DOHH2 (cell line): ENCODE results near the gene CSAD.

Experiments
- EZH2phosphoT487 ChIP-seq: fragments of 200-600 bp; sonication (generic); IDR thresholded peaks from 2 replicates; pipeline ENCODE4 v1.6.1; 2017; ENCODE audit warnings: borderline replicate concordance, mild to moderate bottlenecking, antibody characterized with exemption, low read length, moderate library complexity, mixed read lengths
- TF ChIP-seq, protein P1 (sequence below): fragments of 200-600 bp; sonication (generic); IDR thresholded peaks from one replicate; pipeline ENCODE4 v1.5.1; 2014; ENCODE audit warnings: antibody characterized with exemption, mild to moderate bottlenecking, low read depth, low read length; ENCODE audit not compliant: poor library complexity, severe bottlenecking

DNA sequence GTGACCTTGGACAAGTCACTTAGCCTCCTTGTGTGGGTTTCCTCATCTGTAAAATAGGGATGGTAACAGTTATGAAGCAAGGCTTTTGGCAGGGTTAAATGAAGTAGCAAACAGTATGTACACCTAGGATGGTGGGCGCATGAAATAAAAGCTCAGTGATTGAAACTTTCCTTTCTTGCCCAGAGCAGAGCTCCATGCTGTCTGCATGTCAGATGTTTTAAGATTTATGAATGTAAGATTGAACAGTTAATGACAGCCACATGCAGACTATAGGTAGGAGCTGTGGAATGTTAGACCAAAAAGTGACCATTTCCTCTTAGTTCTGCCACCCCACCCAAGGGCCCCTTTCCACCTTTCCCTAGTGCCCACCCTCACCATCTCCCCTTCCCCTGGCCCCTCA, 14.2 kb upstream of the CSAD start:
- TF ChIP-seq, protein P1, sequence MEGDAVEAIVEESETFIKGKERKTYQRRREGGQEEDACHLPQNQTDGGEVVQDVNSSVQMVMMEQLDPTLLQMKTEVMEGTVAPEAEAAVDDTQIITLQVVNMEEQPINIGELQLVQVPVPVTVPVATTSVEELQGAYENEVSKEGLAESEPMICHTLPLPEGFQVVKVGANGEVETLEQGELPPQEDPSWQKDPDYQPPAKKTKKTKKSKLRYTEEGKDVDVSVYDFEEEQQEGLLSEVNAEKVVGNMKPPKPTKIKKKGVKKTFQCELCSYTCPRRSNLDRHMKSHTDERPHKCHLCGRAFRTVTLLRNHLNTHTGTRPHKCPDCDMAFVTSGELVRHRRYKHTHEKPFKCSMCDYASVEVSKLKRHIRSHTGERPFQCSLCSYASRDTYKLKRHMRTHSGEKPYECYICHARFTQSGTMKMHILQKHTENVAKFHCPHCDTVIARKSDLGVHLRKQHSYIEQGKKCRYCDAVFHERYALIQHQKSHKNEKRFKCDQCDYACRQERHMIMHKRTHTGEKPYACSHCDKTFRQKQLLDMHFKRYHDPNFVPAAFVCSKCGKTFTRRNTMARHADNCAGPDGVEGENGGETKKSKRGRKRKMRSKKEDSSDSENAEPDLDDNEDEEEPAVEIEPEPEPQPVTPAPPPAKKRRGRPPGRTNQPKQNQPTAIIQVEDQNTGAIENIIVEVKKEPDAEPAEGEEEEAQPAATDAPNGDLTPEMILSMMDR: no peak
- TF ChIP-seq EZH2phosphoT487: no peak
